Measurements from ENCODE around the gene WNT7B.

WNT7B gene

DNA sequence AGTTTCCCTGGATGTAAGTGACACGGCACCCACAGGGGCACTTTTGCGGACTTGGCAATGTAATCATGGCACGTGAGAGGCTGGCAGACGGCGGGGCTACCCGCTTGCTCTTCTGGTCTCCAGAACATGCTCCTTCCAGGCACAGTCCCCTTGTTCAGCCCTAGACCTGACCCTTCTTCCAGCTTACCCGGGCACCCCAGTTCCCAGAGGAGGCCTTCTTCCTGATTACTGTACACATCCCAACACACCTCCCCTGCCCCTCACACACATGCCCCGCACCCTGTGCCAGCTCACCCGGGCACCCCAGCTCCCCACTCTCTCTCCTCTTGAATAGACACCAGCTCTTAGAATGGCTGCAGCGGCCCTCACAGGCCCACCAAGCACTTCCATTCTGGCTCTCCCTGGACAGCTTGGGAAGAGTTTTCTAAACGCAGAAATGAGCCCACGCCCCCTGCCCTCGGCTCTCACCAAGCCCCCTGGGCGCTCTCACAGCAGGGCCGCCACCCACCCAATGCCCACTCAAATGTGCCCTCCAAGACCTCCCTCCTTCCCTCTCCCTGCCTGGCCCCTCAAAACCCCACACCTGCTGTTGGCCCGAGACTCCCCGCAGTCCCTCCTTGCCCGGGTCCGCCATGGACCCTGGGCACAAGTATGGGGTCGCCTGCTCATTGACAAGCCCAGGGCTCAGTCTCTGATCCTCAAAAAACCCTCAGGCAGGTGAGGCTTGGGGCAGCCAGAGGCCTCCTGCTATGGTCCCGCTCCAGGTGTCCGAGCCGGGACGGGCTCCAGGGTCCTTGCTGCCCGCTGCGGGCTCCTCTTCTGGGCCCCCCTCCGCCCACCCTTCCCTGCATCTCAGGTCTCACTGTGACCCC lies 88.5 kb downstream of the WNT7B start:
- no peak for DNase-seq (ENCODE audit: low spot score)

- no peak for DNase-seq (ENCODE audit: low spot score)
These were observed 89.5 kb downstream of the WNT7B start for GRCh38 chr22:45887202-45888131.

DNA sequence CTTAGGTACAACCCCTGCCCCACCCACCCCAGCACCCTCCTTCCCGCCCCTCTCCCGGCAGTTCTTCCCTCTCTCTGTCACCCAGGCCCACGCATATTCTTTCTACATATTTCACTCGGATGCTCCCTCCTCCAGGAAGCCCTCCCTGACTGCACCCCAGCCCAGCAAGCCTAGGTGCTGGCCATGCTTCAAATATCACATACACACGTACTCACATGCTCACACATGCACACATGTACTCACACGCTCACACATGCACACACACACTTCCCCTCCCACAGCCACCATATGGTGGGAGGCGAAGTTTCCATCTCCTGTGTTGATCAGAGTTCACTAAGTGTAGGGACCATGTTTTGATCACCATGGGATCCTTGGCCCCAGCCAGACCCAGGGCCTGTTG lies 90.4 kb downstream of the WNT7B start:
- no peak for DNase-seq (ENCODE audit: low spot score)

- DNase-seq (ENCODE audit: low spot score): peak; percentile 37
These were observed 91.0 kb downstream of the WNT7B start for GRCh38 chr22:45885941-45886395.

DNA sequence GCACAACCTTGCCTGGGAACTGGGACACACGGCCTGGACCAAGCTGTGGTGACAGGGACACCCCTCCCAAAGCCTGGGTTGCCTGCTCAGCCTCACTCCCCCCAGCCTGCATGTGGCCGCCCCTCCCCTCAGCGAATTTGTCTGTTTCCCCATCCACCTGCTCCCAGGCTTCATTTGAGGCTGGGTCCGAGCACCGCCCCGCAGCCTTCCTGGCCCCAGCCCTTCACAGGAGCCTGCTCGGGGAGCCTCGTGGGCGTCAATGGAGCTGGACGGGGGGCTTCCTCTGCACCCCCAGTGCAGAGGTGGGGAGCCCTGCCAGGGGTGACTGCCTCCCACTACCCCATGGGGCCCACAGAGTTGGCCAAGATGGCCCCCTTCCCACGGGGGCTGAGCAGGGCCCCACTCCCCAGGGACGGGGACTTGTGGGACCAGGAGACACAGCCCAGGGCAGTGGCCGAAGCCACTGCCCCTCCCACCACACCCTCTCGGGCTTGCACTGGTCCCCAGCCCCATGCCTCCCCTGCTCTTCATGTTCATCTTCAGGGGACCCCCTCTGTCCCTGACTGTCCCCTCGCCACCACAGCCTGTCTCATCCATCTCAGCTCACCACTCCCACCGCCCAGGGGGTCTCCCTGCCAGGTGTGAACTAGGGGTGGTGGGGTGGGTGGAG lies 91.7 kb downstream of the WNT7B start:
- no peak for DNase-seq (ENCODE audit: low spot score)

DNA sequence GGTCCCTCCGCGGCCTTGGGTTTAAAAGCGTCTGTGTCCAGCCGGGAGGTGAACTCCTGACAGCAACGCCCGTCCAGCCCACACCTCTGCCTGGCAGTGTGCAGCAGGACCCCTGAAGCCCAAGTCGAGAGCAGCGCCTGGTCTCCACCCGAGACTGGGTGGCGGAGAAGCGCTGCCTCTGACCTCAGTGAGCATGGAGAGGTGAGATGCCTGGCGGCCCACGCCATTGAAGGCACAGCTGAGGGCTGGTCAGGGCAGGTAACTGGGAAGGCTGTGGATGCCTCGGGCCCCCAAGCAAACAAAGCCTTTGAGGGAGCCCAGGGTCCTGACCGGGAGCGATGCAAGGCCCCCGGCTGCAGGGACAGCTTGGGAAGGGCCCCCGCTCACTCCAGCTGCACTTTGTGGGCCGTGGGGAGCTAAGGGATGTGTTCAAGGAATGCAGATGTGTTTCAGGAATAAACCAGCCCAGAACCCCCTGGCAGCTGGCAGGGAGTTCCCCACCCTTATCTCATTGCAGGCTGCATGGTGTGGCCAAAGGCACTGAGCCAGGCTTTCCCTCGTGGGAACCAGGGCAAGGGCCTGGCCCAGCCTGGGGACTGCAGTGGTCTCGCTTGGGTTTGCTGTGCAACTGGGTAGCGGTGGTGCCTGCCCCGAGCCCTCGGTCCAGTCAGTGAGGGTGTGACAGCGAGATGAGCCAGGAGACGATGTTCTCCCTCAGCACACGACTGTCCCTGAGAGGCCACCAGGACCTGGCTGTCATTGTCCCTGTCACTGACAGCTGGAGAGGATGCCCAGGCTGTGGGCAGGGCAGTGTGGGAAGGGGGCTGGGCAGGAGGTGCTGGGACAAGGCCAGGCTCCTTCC lies 92.5 kb downstream of the WNT7B start:
- no peak for DNase-seq (ENCODE audit: low spot score)

DNA sequence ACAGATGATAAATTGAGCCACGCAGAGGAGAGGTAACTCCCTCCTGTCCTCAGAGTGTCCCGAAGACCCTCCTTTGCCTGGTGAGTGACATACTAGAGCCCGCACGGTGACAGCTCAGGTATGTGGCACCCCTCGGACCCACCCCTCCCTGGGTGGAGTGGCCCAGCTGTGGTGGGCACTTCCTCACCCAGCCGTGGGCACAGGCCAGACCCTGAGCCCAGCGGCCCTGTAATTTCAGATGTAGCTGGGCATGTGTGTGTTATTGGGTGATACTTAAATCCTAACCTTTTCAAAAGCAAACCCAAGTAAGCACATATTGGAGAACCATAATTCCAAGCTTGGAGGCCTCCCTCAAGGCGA lies 93.2 kb downstream of the WNT7B start:
- no peak for DNase-seq (ENCODE audit: low spot score)

GRCh38 chr22:45882881-45883810 lies 93.8 kb downstream of the WNT7B start:
- no peak for DNase-seq (ENCODE audit: low spot score)

DNA sequence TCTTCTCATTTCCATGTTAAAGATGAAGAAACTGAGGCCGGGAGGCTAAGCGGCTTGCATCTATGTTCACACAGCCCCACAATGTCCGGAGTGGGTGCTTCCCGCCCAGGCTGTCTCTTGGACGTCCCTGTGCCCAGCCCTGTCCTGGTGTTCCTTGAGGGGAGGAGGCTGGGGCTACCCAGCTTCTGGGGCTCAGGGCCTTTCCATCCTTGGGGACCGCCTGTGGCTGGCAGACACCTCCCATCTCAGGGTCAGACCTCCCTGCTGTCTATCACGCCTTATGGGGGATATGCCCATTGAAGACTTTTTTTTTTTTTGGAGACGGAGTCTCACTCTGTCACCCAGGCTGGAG lies 95.5 kb downstream of the WNT7B start:
- no peak for DNase-seq (ENCODE audit: low spot score)

- peak; percentile 37 for DNase-seq (ENCODE audit: low spot score)
These were observed 96.0 kb downstream of the WNT7B start for GRCh38 chr22:45880716-45881523.

- DNase-seq (ENCODE audit: low spot score): no peak
These were observed 96.8 kb downstream of the WNT7B start for GRCh38 chr22:45880091-45880715.

DNA sequence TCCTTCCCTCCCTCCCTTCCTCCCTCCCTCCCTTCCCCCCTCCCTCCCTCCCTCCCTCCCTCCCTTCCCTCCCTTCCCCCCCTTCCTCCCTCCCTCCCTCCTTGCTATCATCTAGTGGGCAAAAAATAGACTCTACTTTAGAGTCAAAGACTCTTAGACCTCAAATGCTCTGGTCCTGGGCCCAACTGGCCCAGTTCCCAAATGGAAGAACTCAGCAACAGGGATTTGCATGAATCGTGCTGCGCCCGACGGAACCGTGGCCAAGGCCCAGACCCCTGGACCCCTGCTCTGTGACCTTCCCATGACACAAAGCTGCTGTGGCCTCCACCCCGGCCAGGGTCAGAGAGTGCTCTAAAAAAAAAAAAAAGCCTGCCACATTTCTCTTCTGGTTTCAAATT lies 97.4 kb downstream of the WNT7B start:
- DNase-seq (ENCODE audit: low spot score): peak; percentile 5

GRCh38 chr22:45878901-45879551 lies 97.9 kb downstream of the WNT7B start:
- DNase-seq (ENCODE audit: low spot score): no peak

GRCh38 chr22:45878051-45878781 lies 98.7 kb downstream of the WNT7B start:
- DNase-seq (ENCODE audit: low spot score): no peak

- DNase-seq (ENCODE audit: low spot score): no peak
These were observed 99.3 kb downstream of the WNT7B start for GRCh38 chr22:45877651-45878050.

DNA sequence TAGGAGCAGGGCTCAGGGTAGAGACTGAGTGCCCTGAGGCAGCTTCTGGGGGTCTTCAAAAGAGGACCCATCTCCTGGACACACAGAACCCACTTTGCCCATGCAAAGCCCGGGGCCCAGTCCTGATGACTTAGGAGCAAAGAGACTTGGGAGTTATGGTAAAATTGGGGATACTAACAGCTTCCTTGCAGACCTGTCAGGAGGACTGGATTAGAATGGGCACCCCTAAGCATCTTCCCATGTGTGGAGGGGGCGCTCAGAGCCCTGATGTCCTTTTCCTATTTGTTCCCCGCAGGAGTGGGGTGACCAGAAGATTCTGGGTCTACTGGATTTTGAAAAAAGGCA lies 100.0 kb downstream of the WNT7B start:
- no peak for DNase-seq (ENCODE audit: low spot score)

DNA sequence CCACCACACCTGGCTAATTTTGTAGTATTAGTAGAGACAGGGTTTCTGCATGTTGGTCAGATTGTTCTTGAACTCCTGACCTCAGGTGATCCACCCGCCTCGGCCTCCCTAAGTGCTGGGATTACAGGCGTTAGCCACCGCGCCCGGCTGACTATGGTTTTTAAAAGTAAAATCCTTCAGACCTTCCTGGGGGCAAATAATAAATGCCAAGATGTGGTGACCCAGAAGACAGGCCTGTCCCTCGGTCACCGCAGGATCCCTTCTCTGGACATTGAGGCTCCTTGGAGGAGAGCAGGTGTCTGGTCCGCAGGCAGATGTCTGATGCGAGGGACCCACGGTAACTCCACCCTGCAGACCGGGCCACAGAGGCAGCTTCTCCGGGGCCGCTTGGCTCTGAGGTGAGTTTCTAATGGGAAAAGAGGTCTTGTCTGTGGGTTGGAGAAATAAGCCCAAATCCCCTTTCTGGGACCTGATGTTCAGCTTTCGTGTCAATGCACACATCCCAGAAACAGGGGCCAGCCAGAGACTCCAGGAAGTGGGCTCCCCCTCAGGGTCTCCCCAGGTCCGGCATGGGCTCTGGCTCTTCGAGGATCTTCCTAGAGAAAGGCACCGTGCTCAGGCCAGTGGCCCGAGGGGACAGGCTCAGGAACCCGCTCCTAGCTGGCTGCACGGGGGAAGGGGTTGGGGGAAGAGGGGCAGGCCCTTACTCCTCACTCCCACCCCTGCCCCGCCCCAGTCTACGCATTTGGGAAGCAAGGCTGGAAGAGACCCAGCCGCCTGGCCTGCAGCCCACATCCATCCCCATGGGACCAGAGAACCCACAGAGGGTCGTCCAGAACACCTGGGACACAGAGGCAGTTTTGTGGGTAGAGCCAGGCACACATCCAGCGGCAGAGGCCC lies 100.6 kb downstream of the WNT7B start:
- DNase-seq (ENCODE audit: low spot score): no peak
